ENCODE measurements around the gene SLC7A7.

GRCh38 chr14:22767323-22767589 is 48.0 kb downstream of the SLC7A7 start:
- TF ChIP-seq POLR2A (IDR thresholded peaks at IDR 0.05), result no peak
- TF ChIP-seq, protein P1, sequence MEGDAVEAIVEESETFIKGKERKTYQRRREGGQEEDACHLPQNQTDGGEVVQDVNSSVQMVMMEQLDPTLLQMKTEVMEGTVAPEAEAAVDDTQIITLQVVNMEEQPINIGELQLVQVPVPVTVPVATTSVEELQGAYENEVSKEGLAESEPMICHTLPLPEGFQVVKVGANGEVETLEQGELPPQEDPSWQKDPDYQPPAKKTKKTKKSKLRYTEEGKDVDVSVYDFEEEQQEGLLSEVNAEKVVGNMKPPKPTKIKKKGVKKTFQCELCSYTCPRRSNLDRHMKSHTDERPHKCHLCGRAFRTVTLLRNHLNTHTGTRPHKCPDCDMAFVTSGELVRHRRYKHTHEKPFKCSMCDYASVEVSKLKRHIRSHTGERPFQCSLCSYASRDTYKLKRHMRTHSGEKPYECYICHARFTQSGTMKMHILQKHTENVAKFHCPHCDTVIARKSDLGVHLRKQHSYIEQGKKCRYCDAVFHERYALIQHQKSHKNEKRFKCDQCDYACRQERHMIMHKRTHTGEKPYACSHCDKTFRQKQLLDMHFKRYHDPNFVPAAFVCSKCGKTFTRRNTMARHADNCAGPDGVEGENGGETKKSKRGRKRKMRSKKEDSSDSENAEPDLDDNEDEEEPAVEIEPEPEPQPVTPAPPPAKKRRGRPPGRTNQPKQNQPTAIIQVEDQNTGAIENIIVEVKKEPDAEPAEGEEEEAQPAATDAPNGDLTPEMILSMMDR (IDR thresholded peaks at IDR 0.05 in 4 of 5, conservative IDR thresholded peaks at IDR 0.05 in 1 of 5), result no peak

Data from gastrocnemius medialis (tissue), 4 donors.